ENCODE results near the gene SLCO2B1. TPM values are rescaled to one million over a fixed set of nuclear protein-coding genes. Genes with fewer than 3 reads are reported as not detected.

SLCO2B1 gene
- total and polyA plus RNA-seq, 3 experiments from 2014 or later = 0.98 to 1.3 TPM; not detected in 1

- Mint-ChIP-seq H3K4me1 (no peaks in the 10 kb centered on the region), H3K4me3 (no peak overlapping the region), H3K36me3 (no peaks in the 10 kb centered on the region), H3K27ac (peak overlapping the region in 1 of 8 donors; percentile 49), H3K9me3 (no peaks in the 10 kb centered on the region), H3K27me3 (peaks cover 2 to 11% of the 10 kb centered on the region in 2 donors)
- POLR2A ChIA-PET = interaction anchor here (1.1 kb wide), 1 partner anchor 64 kb away, joined by 5 read pairs; no protein-coding TSS in a partner anchor
- Histone ChIP-seq H3K9me3 (ENCODE audit: low read length) (no peaks in the 10 kb centered on the region), H3K27me3 (ENCODE audit: insufficient read depth, low read length, poor library complexity, severe bottlenecking) (no peaks in the 10 kb centered on the region), H3K4me3 (ENCODE audit: low read length) (no peak overlapping the region), H3K36me3 (ENCODE audit: insufficient read depth, low read length) (no peaks in the 10 kb centered on the region), H3K27ac (ENCODE audit: low read depth, low read length) (no peak overlapping the region), H3K4me1 (ENCODE audit: insufficient read depth, low read length) (no peaks in the 10 kb centered on the region)
- CTCF ChIA-PET = interaction anchor here (0.6 to 12.2 kb wide), 24 partner anchors 8 to 275 kb away, joined by 3 to 201 read pairs (median 4); partner anchors contain the start of gene TPBGL
- peak; percentile 51 to 83 (median 70) for DNase-seq
Measured at GRCh38 chr11:75204685-75205563, 54.0 kb downstream of the SLCO2B1 start.

- Mint-ChIP-seq H3K27ac (no peak overlapping the region), H3K4me1 (no peaks in the 10 kb centered on the region), H3K9me3 (no peaks in the 10 kb centered on the region), H3K4me3 (no peak overlapping the region), H3K36me3 (no peaks in the 10 kb centered on the region), H3K27me3 (peaks cover 2 to 14% of the 10 kb centered on the region in 2 donors)
- no peaks in the 10 kb centered on the region for H3K27me3 ChIP-seq (ENCODE audit: insufficient read depth, low read length, poor library complexity, severe bottlenecking)
- H3K36me3 ChIP-seq (ENCODE audit: insufficient read depth, low read length) = no peaks in the 10 kb centered on the region
- no peaks in the 10 kb centered on the region for H3K4me1 ChIP-seq (ENCODE audit: insufficient read depth, low read length)
- no peaks in the 10 kb centered on the region for H3K9me3 ChIP-seq (ENCODE audit: low read length)
- no peak for DNase-seq
- no peak overlapping the region for H3K4me3 ChIP-seq (ENCODE audit: low read length)
- ChIA-PET CTCF (interaction anchor here (0.6 to 12.2 kb wide), 21 partner anchors 9 to 190 kb away, joined by 3 to 201 read pairs (median 3); partner anchors contain the start of gene TPBGL), POLR2A (interaction anchor here (1.1 kb wide), 1 partner anchor 65 kb away, joined by 5 read pairs; no protein-coding TSS in a partner anchor)
- H3K27ac ChIP-seq (ENCODE audit: low read depth, low read length) = no peak overlapping the region
Measured at GRCh38 chr11:75205564-75206020, 54.7 kb downstream of the SLCO2B1 start.

DNA sequence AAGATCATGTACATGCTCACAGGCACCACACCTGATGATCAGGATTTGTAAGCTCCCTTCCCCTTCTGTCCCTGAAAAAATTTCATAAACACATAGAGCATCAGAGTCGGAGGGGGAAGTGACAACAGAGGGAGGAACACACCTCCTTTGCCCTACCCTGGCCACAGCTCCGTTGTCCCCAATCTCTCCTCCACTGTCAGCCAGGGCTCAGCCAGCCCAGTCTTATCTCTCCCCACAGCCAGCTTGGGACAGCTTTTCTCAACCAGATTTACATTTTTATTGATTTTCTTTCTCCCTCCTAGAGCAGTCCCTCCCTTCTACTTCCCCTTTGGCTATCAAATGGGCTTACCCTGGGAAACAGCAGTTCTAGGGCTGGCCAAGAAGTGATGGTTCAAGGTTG lies 57.5 kb downstream of the SLCO2B1 start:
- Mint-ChIP-seq H3K4me3 (no peak overlapping the region), H3K4me1 (no peaks in the 10 kb centered on the region), H3K9me3 (peaks cover 0 to 4% (median 0%) of the 10 kb centered on the region in 5 donors), H3K27me3 (peaks cover 4 to 28% of the 10 kb centered on the region in 2 donors), H3K36me3 (peaks cover 0 to 1% (median 0%) of the 10 kb centered on the region in 3 donors), H3K27ac (no peak overlapping the region)
- no peaks in the 10 kb centered on the region for H3K27me3 ChIP-seq (ENCODE audit: insufficient read depth, low read length, poor library complexity, severe bottlenecking)
- no peaks in the 10 kb centered on the region for H3K9me3 ChIP-seq (ENCODE audit: low read length)
- no peak overlapping the region for H3K4me3 ChIP-seq (ENCODE audit: low read length)
- H3K4me1 ChIP-seq (ENCODE audit: insufficient read depth, low read length) = no peaks in the 10 kb centered on the region
- no peak for DNase-seq
- ChIA-PET CTCF (interaction anchor here (2.3 to 12.2 kb wide), 2 partner anchors 41 to 65 kb away, joined by 6 to 201 read pairs; no protein-coding TSS in a partner anchor), POLR2A (no interaction called here)
- H3K27ac ChIP-seq (ENCODE audit: low read depth, low read length) = no peak overlapping the region
- no peaks in the 10 kb centered on the region for H3K36me3 ChIP-seq (ENCODE audit: insufficient read depth, low read length)

- peaks cover 0 to 4% (median 0%) of the 10 kb centered on the region in 5 donors for H3K9me3 Mint-ChIP-seq
- no peaks in the 10 kb centered on the region for H3K36me3 ChIP-seq (ENCODE audit: insufficient read depth, low read length)
- H3K27me3 ChIP-seq (ENCODE audit: insufficient read depth, low read length, poor library complexity, severe bottlenecking) = no peaks in the 10 kb centered on the region
- no peaks in the 10 kb centered on the region for H3K4me1 Mint-ChIP-seq
- no peak overlapping the region for H3K27ac ChIP-seq (ENCODE audit: low read depth, low read length)
- CTCF ChIA-PET = interaction anchor here (0.8 to 1.5 kb wide), 5 partner anchors 29 to 66 kb away, joined by 3 to 4 read pairs (median 3); partner anchors contain the start of gene TPBGL
- H3K27me3 Mint-ChIP-seq = peaks cover 13 to 45% of the 10 kb centered on the region in 2 donors
- no peak for DNase-seq
- no peak overlapping the region for H3K4me3 Mint-ChIP-seq
- H3K4me3 ChIP-seq (ENCODE audit: low read length) = no peak overlapping the region
- peak overlapping the region in 1 of 8 donors; percentile 74 for H3K27ac Mint-ChIP-seq
- H3K9me3 ChIP-seq (ENCODE audit: low read length) = no peaks in the 10 kb centered on the region
- H3K36me3 Mint-ChIP-seq = peaks cover 0 to 1% (median 0%) of the 10 kb centered on the region in 3 donors
- POLR2A ChIA-PET = no interaction called here
- H3K4me1 ChIP-seq (ENCODE audit: insufficient read depth, low read length) = no peaks in the 10 kb centered on the region
Measured at GRCh38 chr11:75212411-75212810, 61.5 kb downstream of the SLCO2B1 start.

- POLR2A ChIA-PET = no interaction called here
Measured at GRCh38 chr11:75214411-75214821, 63.5 kb downstream of the SLCO2B1 start.

GRCh38 chr11:75214843-75215242 lies 63.9 kb downstream of the SLCO2B1 start:
- Histone ChIP-seq H3K36me3 (ENCODE audit: insufficient read depth, low read length) (no peaks in the 10 kb centered on the region), H3K27ac (ENCODE audit: low read depth, low read length) (no peak overlapping the region), H3K4me1 (ENCODE audit: insufficient read depth, low read length) (no peaks in the 10 kb centered on the region), H3K9me3 (ENCODE audit: low read length) (no peaks in the 10 kb centered on the region), H3K4me3 (ENCODE audit: low read length) (no peak overlapping the region), H3K27me3 (ENCODE audit: insufficient read depth, low read length, poor library complexity, severe bottlenecking) (no peaks in the 10 kb centered on the region)
- peaks cover 24 to 61% of the 10 kb centered on the region in 2 donors for H3K27me3 Mint-ChIP-seq
- POLR2A ChIA-PET = no interaction called here
- no peaks in the 10 kb centered on the region for H3K4me1 Mint-ChIP-seq
- DNase-seq = no peak
- no peak overlapping the region for H3K4me3 Mint-ChIP-seq
- H3K9me3 Mint-ChIP-seq = peaks cover 0 to 7% (median 0%) of the 10 kb centered on the region in 5 donors
- no peak overlapping the region for H3K27ac Mint-ChIP-seq
- CTCF ChIA-PET = interaction anchor here (1.3 to 1.4 kb wide), 2 partner anchors 10 to 74 kb away, joined by 4 to 9 read pairs; no protein-coding TSS in a partner anchor
- peaks cover 0 to 1% (median 0%) of the 10 kb centered on the region in 3 donors for H3K36me3 Mint-ChIP-seq

More at GRCh38 chr11:75214411-75214821, 63.5 kb downstream of the SLCO2B1 start:
- H3K36me3 Mint-ChIP-seq = peaks cover 0 to 1% (median 0%) of the 10 kb centered on the region in 3 donors
- H3K4me3 Mint-ChIP-seq = no peak overlapping the region
- H3K27me3 Mint-ChIP-seq = peaks cover 20 to 61% of the 10 kb centered on the region in 2 donors
- Histone ChIP-seq H3K36me3 (ENCODE audit: insufficient read depth, low read length) (no peaks in the 10 kb centered on the region), H3K9me3 (ENCODE audit: low read length) (no peaks in the 10 kb centered on the region), H3K27ac (ENCODE audit: low read depth, low read length) (no peak overlapping the region), H3K27me3 (ENCODE audit: insufficient read depth, low read length, poor library complexity, severe bottlenecking) (no peaks in the 10 kb centered on the region), H3K4me1 (ENCODE audit: insufficient read depth, low read length) (no peaks in the 10 kb centered on the region), H3K4me3 (ENCODE audit: low read length) (no peak overlapping the region)
- CTCF ChIA-PET = interaction anchor here (1.3 to 1.4 kb wide), 2 partner anchors 10 to 74 kb away, joined by 4 to 9 read pairs; no protein-coding TSS in a partner anchor
- no peak overlapping the region for H3K27ac Mint-ChIP-seq
- peak; percentile 54 to 80 (median 60) for DNase-seq
- no peaks in the 10 kb centered on the region for H3K4me1 Mint-ChIP-seq
- peaks cover 0 to 7% (median 0%) of the 10 kb centered on the region in 5 donors for H3K9me3 Mint-ChIP-seq

- no peaks in the 10 kb centered on the region for H3K36me3 Mint-ChIP-seq
- Histone ChIP-seq H3K27ac (ENCODE audit: low read depth, low read length) (no peak overlapping the region), H3K4me1 (ENCODE audit: insufficient read depth, low read length) (no peaks in the 10 kb centered on the region), H3K9me3 (ENCODE audit: low read length) (no peaks in the 10 kb centered on the region), H3K4me3 (ENCODE audit: low read length) (no peak overlapping the region), H3K36me3 (ENCODE audit: insufficient read depth, low read length) (no peaks in the 10 kb centered on the region), H3K27me3 (ENCODE audit: insufficient read depth, low read length, poor library complexity, severe bottlenecking) (no peaks in the 10 kb centered on the region)
- DNase-seq = no peak
- CTCF ChIA-PET = interaction anchor here (1.2 to 1.9 kb wide), 2 partner anchors 10 to 79 kb away, joined by 3 to 7 read pairs; no protein-coding TSS in a partner anchor
- H3K4me3 Mint-ChIP-seq = no peak overlapping the region
- POLR2A ChIA-PET = no interaction called here
- H3K9me3 Mint-ChIP-seq = peaks cover 0 to 3% (median 0%) of the 10 kb centered on the region in 5 donors
- no peak overlapping the region for H3K27ac Mint-ChIP-seq
- peaks cover 23 to 39% of the 10 kb centered on the region in 2 donors for H3K27me3 Mint-ChIP-seq
- H3K4me1 Mint-ChIP-seq = no peaks in the 10 kb centered on the region
Measured at GRCh38 chr11:75219869-75220268, 69.0 kb downstream of the SLCO2B1 start.

Measured in CD8-positive, alpha-beta memory T cell (primary cell).